ENCODE results near the gene ACSL3.

The ACSL3 gene

DNA sequence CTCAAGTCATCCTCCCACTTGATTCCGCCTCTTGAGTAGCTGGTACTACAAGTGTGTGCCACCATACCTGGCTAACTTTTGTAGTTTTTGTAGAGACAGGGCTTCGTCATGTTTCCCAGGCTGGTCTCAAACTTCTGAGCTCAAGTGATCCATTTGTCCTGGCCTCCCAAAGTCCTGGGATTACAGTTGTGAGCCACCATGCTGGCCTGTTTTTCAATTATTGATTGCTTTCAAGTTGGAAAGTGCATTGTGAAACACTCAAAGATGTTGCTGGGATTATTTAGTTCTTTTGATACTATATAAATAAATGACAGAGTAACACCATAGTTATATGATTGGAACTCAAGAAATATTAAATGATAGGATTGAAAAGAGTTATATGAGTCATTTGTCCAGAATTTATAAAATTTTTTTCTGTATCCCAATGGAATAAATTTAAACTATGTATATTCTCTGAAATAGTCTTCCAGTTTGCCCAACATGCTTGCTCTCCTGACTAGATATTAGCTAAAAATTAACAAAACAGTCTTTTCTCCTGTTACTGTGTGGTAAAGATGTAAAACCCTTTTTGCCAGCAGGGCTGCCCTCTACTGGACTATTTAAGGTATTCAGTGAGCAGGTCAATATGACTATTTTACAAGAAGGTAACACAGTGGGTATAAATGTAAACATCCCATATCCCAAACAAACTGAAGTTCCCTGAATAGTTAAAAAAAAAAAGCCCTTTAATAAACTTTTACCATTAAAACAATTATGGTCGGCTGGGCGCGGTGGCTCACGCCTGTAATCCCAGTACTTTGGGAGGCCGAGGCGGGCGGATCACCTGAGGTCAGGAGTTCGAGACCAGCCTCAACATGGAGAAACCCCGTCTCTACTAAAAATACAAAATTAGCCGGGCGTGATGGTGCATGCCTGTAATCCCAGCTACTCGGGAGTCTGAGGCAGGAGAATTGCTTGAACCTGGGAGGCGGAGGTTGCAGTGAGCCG lies 42.7 kb downstream of the ACSL3 start:
- H3K4me3 ChIP-seq (ENCODE audit: low read depth, low read length) = no peak overlapping the region
- TF ChIP-seq, protein P1, sequence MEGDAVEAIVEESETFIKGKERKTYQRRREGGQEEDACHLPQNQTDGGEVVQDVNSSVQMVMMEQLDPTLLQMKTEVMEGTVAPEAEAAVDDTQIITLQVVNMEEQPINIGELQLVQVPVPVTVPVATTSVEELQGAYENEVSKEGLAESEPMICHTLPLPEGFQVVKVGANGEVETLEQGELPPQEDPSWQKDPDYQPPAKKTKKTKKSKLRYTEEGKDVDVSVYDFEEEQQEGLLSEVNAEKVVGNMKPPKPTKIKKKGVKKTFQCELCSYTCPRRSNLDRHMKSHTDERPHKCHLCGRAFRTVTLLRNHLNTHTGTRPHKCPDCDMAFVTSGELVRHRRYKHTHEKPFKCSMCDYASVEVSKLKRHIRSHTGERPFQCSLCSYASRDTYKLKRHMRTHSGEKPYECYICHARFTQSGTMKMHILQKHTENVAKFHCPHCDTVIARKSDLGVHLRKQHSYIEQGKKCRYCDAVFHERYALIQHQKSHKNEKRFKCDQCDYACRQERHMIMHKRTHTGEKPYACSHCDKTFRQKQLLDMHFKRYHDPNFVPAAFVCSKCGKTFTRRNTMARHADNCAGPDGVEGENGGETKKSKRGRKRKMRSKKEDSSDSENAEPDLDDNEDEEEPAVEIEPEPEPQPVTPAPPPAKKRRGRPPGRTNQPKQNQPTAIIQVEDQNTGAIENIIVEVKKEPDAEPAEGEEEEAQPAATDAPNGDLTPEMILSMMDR (IDR thresholded peaks at IDR 0.05; ENCODE audit: low read depth, low read length, missing control alignments) = peak; percentile 68
- DNase-seq (ENCODE audit: low read depth) = no peak
- in situ Hi-C loops (cut with HindIII; ENCODE audit: low sequenced_read_pairs) = no loop called here

DNA sequence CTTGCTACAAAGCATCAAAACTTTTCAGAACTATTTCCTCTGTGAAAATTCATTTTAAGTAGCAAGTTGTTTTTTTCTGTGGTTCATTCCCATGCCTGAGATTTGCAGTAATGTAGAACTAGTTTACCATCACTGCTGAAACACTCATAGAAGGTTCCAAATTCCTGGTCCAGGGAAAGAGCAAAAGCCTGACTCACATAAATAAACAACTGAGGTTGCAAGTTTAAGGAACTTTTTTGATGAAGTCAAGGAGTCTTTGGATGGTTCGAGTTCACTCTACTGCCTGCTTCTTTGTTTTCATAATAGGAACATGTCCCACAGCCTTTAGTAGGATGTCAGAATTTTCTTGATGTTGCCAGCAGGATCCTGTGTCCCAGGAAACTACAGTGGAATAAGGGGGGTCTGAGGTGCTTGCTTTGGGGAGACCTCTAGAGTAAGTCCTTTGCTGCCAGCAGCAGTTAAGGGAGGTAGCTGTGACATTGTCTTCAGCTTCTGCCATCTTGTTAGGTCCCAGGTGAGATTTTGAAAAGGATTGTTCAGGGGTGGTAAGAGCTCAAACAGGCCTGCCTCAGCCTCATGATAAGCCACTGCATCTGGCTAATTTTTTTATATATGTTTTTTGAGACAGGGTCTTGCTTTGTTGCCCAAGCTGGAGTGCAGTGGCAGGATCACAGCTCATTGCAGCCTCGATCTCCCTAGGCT lies 43.9 kb downstream of the ACSL3 start:
- in situ Hi-C loops (cut with HindIII; ENCODE audit: low sequenced_read_pairs) = no loop called here
- DNase-seq (ENCODE audit: low read depth) = peak; percentile 81
- TF ChIP-seq, protein P1 (IDR thresholded peaks at IDR 0.05; ENCODE audit: low read depth, low read length, missing control alignments) = no peak
- no peak overlapping the region for H3K4me3 ChIP-seq (ENCODE audit: low read depth, low read length)

- H3K4me3 ChIP-seq (ENCODE audit: low read depth, low read length) = no peak overlapping the region
- DNase-seq (ENCODE audit: low read depth) = no peak
- TF ChIP-seq, protein P1 (IDR thresholded peaks at IDR 0.05; ENCODE audit: low read depth, low read length, missing control alignments) = no peak
- in situ Hi-C loops (cut with HindIII; ENCODE audit: low sequenced_read_pairs) = no loop called here
Observed at GRCh38 chr2:222907048-222907447, 46.2 kb downstream of the ACSL3 start.

DNA sequence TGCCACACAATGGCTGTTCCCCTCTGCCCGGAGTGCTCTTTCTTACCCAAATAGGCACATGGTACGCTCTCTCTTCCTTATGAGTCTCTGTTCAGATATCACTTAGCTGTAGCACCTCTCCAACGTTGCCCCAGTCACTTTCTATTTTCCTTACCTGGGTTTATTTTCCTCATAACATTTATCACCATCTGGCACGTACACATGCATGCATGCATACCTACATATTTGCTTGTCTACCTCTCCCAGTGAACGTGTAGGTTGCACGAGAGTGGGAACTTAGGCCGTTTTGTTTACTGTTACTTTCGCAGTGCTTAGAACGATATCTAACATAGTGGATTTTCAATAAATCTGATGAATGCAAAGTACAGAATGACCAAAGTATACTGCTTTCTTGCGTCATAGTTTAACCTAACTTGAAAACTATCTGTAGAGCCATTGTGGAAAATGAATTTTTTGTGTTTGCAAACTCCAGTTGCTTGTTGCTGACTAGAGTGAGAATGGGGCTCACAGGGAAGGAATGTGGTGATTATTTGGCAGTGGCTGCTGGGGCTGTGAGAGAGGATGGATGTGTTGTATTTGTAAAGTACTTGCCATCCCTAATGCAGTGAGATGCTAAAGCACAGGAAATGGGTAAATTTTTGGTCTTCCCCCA lies 47.1 kb downstream of the ACSL3 start:
- peak; percentile 27 for DNase-seq (ENCODE audit: low read depth)
- TF ChIP-seq, protein P1 (IDR thresholded peaks at IDR 0.05; ENCODE audit: low read depth, low read length, missing control alignments) = no peak
- no peak overlapping the region for H3K4me3 ChIP-seq (ENCODE audit: low read depth, low read length)
- in situ Hi-C loops (cut with HindIII; ENCODE audit: low sequenced_read_pairs) = no loop called here

DNA sequence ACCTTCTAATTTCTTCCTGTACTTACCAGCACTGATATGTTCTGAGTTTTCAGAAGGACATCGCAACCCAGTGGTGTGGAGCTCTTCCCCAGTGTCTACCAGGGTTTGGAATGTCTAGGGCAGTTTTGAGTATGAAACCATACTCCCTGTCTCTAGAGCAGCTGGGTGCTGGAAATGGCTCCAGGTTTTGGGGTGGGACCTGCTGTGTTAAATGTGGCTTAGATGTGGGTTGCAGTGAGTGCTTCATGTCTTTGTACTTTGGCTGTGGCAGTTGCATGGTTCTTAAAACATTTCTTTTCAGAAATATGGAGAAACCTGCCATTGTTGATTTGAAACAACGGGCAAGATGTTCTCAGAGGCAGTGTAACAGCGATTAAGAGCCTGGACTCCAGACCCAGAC lies 48.5 kb downstream of the ACSL3 start:
- in situ Hi-C loops (cut with HindIII; ENCODE audit: low sequenced_read_pairs) = no loop called here
- no peak for DNase-seq (ENCODE audit: low read depth)
- H3K4me3 ChIP-seq (ENCODE audit: low read depth, low read length) = no peak overlapping the region
- TF ChIP-seq, protein P1 (IDR thresholded peaks at IDR 0.05; ENCODE audit: low read depth, low read length, missing control alignments) = no peak

DNA sequence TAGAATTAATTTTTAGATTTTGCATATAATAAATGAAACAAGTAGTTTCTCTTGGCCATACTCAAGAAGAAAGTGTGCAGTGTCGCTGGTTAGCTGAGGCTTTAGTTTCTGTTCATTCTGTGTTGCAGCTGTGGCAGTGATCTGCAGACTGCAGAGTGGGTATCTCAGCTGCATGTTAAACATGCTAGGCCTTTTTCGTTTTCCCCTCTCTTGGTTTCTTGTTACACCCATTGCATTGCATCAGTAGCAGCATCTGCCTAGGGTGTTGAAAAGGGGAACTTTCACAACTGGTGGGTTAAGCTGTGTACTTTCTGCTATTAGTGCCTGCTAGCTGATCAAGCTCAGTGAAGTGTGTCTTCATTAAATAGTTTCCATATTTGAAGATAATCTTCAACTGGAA lies 51.3 kb downstream of the ACSL3 start:
- DNase-seq (ENCODE audit: low read depth) = no peak
- no peak overlapping the region for H3K4me3 ChIP-seq (ENCODE audit: low read depth, low read length)
- TF ChIP-seq, protein P1 (IDR thresholded peaks at IDR 0.05; ENCODE audit: low read depth, low read length, missing control alignments) = no peak
- in situ Hi-C loops (cut with HindIII; ENCODE audit: low sequenced_read_pairs) = no loop called here
